Activated T-cell treated with anti-CD3 and anti-CD28 coated beads for 1 hour (primary cell): Measurements from ENCODE around the gene MADD.

Experiments
- DNase-seq: peaks from one replicate; pipeline ENCODE4 v3.0.0-alpha.2; 2020; ENCODE audit warnings: low read depth

The MADD gene

GRCh38 chr11:47251751-47252150, 18.2 kb upstream of the MADD start:
- no peak for DNase-seq

- DNase-seq, result no peak
These were observed 16.3 kb upstream of the MADD start for GRCh38 chr11:47253660-47254059.

GRCh38 chr11:47254386-47254785, 15.5 kb upstream of the MADD start:
- DNase-seq, result no peak

GRCh38 chr11:47256374-47256773, 13.6 kb upstream of the MADD start:
- no peak for DNase-seq

- no peak for DNase-seq
These were observed 12.8 kb upstream of the MADD start for GRCh38 chr11:47257177-47257516.

GRCh38 chr11:47257517-47258316, 12.2 kb upstream of the MADD start, which contains the start of gene NR1H3:
TSS of gene NR1H3 (plus strand) at chr11:47257996. CDS start at chr11:47259217, 1,221 bp downstream.
- DNase-seq, result no peak

GRCh38 chr11:47258317-47258902, 11.5 kb upstream of the MADD start:
- DNase-seq, result no peak

- peak; percentile 18 for DNase-seq
These were observed 10.5 kb upstream of the MADD start for GRCh38 chr11:47259232-47259977.

GRCh38 chr11:47260366-47260765, 9.6 kb upstream of the MADD start:
- no peak for DNase-seq

- DNase-seq, result no peak
These were observed 8.6 kb upstream of the MADD start for GRCh38 chr11:47261291-47261800.

- no peak for DNase-seq
These were observed 5.8 kb upstream of the MADD start for GRCh38 chr11:47264119-47264518.

GRCh38 chr11:47264521-47264920, 5.4 kb upstream of the MADD start:
- DNase-seq, result no peak

GRCh38 chr11:47267876-47268275, 2.1 kb upstream of the MADD start:
- DNase-seq, result no peak

- DNase-seq, result no peak
These were observed 1.4 kb upstream of the MADD start for GRCh38 chr11:47268448-47269001.

GRCh38 chr11:47269002-47269828, 718 bp upstream of the MADD start:
- peak; percentile 78 for DNase-seq

- DNase-seq, result no peak
These were observed 668 bp downstream of the MADD start for GRCh38 chr11:47270331-47271271.

- no peak for DNase-seq
These were observed 1.4 kb downstream of the MADD start for GRCh38 chr11:47271328-47271727.

GRCh38 chr11:47271961-47272661, 2.2 kb downstream of the MADD start:
- DNase-seq, result no peak

- no peak for DNase-seq
These were observed 2.8 kb downstream of the MADD start for GRCh38 chr11:47272706-47273105.
